T-helper 1 cell treated with Interleukin-12 subunit alpha and Interleukin-12 subunit beta and Interleukin-4 antibody, amounts not matched to agents 30 μg/mL and 1 μg/mL, for 36 hours (primary cell): Measurements from ENCODE around the gene CDC37.

Experiments
- H3K27ac Mint-ChIP-seq: one replicate; pipeline ENCODE4 v1.8.0; 2021; ENCODE audit warnings: mild to moderate bottlenecking, mixed read lengths
- H3K27me3 Mint-ChIP-seq: one replicate; pipeline ENCODE4 v1.8.0; 2021; ENCODE audit warnings: low read depth, mixed read lengths
- H3K36me3 Mint-ChIP-seq: one replicate; pipeline ENCODE4 v1.8.0; 2021; ENCODE audit warnings: low read depth, mixed read lengths
- H3K4me1 Mint-ChIP-seq: one replicate; pipeline ENCODE4 v1.8.0; 2021; ENCODE audit warnings: low read depth, mixed read lengths
- H3K4me3 Mint-ChIP-seq: one replicate; pipeline ENCODE4 v1.8.0; 2021; ENCODE audit warnings: mild to moderate bottlenecking, moderate library complexity, mixed read lengths
- H3K9me3 Mint-ChIP-seq: one replicate; pipeline ENCODE4 v1.8.0; 2021; ENCODE audit warnings: mixed read lengths

CDC37 gene

GRCh38 chr19:10424011-10424637 lies 20.8 kb upstream of the CDC37 start:
- Mint-ChIP-seq H3K4me3 (peak overlapping the region; percentile 86), H3K4me1 (peaks cover 60% of the 10 kb centered on the region), H3K9me3 (no peaks in the 10 kb centered on the region), H3K27me3 (peaks cover 16% of the 10 kb centered on the region), H3K27ac (peak overlapping the region; percentile 75), H3K36me3 (peaks cover 15% of the 10 kb centered on the region)

GRCh38 chr19:10422846-10423245 lies 19.5 kb upstream of the CDC37 start:
- H3K36me3 Mint-ChIP-seq: peaks cover 16% of the 10 kb centered on the region
- H3K27ac Mint-ChIP-seq: peak overlapping the region; percentile 84
- no peaks in the 10 kb centered on the region for H3K9me3 Mint-ChIP-seq
- H3K4me1 Mint-ChIP-seq: peaks cover 57% of the 10 kb centered on the region
- H3K27me3 Mint-ChIP-seq: peaks cover 16% of the 10 kb centered on the region
- H3K4me3 Mint-ChIP-seq: peak overlapping the region; percentile 89

- Mint-ChIP-seq H3K4me1 (peaks cover 50% of the 10 kb centered on the region), H3K27ac (peak overlapping the region; percentile 84), H3K9me3 (no peaks in the 10 kb centered on the region), H3K4me3 (peak overlapping the region; percentile 89), H3K36me3 (peaks cover 16% of the 10 kb centered on the region), H3K27me3 (peaks cover 20% of the 10 kb centered on the region)
Observed at GRCh38 chr19:10422046-10422461, 18.7 kb upstream of the CDC37 start.

GRCh38 chr19:10421240-10422045 lies 18.1 kb upstream of the CDC37 start:
- H3K4me1 Mint-ChIP-seq: peaks cover 51% of the 10 kb centered on the region
- H3K9me3 Mint-ChIP-seq: no peaks in the 10 kb centered on the region
- H3K27me3 Mint-ChIP-seq: peaks cover 25% of the 10 kb centered on the region
- H3K27ac Mint-ChIP-seq: peak overlapping the region; percentile 84
- H3K36me3 Mint-ChIP-seq: peaks cover 18% of the 10 kb centered on the region
- peak overlapping the region; percentile 89 for H3K4me3 Mint-ChIP-seq

GRCh38 chr19:10420444-10421239 lies 17.3 kb upstream of the CDC37 start, which contains the start of gene PDE4A:
PDE4A (plus strand) TSS chr19:10420538; CDS start chr19:10420765, 227 bp downstream.
- H3K27me3 Mint-ChIP-seq: peaks cover 25% of the 10 kb centered on the region
- H3K36me3 Mint-ChIP-seq: peaks cover 18% of the 10 kb centered on the region
- peak within 1 kb of the TSS; percentile 89 for H3K4me3 Mint-ChIP-seq

GRCh38 chr19:10419646-10420443 lies 16.5 kb upstream of the CDC37 start:
- H3K36me3 Mint-ChIP-seq: peaks cover 15% of the 10 kb centered on the region
- H3K27me3 Mint-ChIP-seq: peaks cover 25% of the 10 kb centered on the region
- H3K4me3 Mint-ChIP-seq: peak overlapping the region; percentile 84
- H3K4me1 Mint-ChIP-seq: peaks cover 49% of the 10 kb centered on the region
- no peaks in the 10 kb centered on the region for H3K9me3 Mint-ChIP-seq
- H3K27ac Mint-ChIP-seq: peak overlapping the region; percentile 86

More at GRCh38 chr19:10420444-10421239, 17.3 kb upstream of the CDC37 start, which contains the start of gene PDE4A:
- Mint-ChIP-seq H3K4me1 (peaks cover 52% of the 10 kb centered on the region), H3K9me3 (no peaks in the 10 kb centered on the region), H3K27ac (peak within 1 kb of the TSS; percentile 86)

GRCh38 chr19:10419200-10419645 lies 15.9 kb upstream of the CDC37 start:
- Mint-ChIP-seq H3K9me3 (no peaks in the 10 kb centered on the region), H3K4me3 (peak overlapping the region; percentile 84), H3K4me1 (peaks cover 50% of the 10 kb centered on the region), H3K27me3 (peaks cover 25% of the 10 kb centered on the region), H3K27ac (peak overlapping the region; percentile 86), H3K36me3 (peaks cover 15% of the 10 kb centered on the region)

GRCh38 chr19:10418485-10419199 lies 15.3 kb upstream of the CDC37 start:
- peaks cover 25% of the 10 kb centered on the region for H3K27me3 Mint-ChIP-seq
- peak overlapping the region; percentile 66 for H3K27ac Mint-ChIP-seq
- peaks cover 49% of the 10 kb centered on the region for H3K4me1 Mint-ChIP-seq
- peak overlapping the region; percentile 72 for H3K4me3 Mint-ChIP-seq
- H3K9me3 Mint-ChIP-seq: no peaks in the 10 kb centered on the region
- H3K36me3 Mint-ChIP-seq: peaks cover 15% of the 10 kb centered on the region

GRCh38 chr19:10418235-10418484 lies 14.8 kb upstream of the CDC37 start:
- Mint-ChIP-seq H3K9me3 (no peaks in the 10 kb centered on the region), H3K4me1 (peaks cover 47% of the 10 kb centered on the region), H3K4me3 (peak overlapping the region; percentile 72), H3K36me3 (peaks cover 12% of the 10 kb centered on the region), H3K27me3 (peaks cover 25% of the 10 kb centered on the region), H3K27ac (peak overlapping the region; percentile 66)

GRCh38 chr19:10417541-10418234 lies 14.3 kb upstream of the CDC37 start:
- Mint-ChIP-seq H3K9me3 (no peaks in the 10 kb centered on the region), H3K4me1 (peaks cover 49% of the 10 kb centered on the region), H3K4me3 (peak overlapping the region; percentile 72), H3K27me3 (peaks cover 25% of the 10 kb centered on the region), H3K27ac (peak overlapping the region; percentile 63), H3K36me3 (peaks cover 12% of the 10 kb centered on the region)

- H3K27me3 Mint-ChIP-seq: peaks cover 25% of the 10 kb centered on the region
- no peaks in the 10 kb centered on the region for H3K9me3 Mint-ChIP-seq
- H3K36me3 Mint-ChIP-seq: peaks cover 10% of the 10 kb centered on the region
- peak overlapping the region; percentile 70 for H3K4me3 Mint-ChIP-seq
- H3K4me1 Mint-ChIP-seq: peaks cover 50% of the 10 kb centered on the region
- peak overlapping the region; percentile 93 for H3K27ac Mint-ChIP-seq
Observed at GRCh38 chr19:10416380-10417257, 13.3 kb upstream of the CDC37 start.

- Mint-ChIP-seq H3K4me1 (peaks cover 51% of the 10 kb centered on the region), H3K4me3 (peak overlapping the region; percentile 70), H3K27ac (peak overlapping the region; percentile 87), H3K9me3 (no peaks in the 10 kb centered on the region), H3K27me3 (peaks cover 25% of the 10 kb centered on the region), H3K36me3 (peaks cover 7% of the 10 kb centered on the region)
Observed at GRCh38 chr19:10416083-10416379, 12.7 kb upstream of the CDC37 start.
